NCI-H1436 (cell line): ENCODE data around the gene PSMD3.
"Not testable (repeated sequence)": the region's sequence is repeated elsewhere in the genome, so short reads cannot be mapped to it uniquely, and the experiment has no call there.

Source experiments
- DNase-seq: peaks from one replicate; lab custom pipeline; 2025; lab: John Stamatoyannopoulos, UW

Gene PSMD3

DNA sequence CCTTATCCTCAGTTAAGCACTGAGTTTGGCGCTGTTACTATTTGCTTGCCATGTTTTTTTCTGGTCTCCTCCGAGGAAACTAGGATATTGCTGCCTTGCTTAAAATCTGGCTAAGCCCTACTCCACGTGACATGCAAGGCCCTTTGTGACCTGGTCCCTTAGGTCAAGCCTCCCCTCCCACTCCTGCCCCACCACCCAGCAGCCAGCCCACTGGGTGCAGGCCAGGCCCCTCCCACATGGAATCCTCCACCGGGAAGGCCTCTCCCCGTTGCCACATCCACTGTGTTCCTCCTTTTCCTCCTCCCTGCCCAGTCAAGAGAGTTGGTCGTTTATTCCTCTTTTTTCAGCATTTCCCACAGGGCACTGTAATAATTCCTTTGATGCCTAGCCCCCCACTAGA, 16.2 kb downstream of the PSMD3 start:
- DNase-seq: no peak

DNA sequence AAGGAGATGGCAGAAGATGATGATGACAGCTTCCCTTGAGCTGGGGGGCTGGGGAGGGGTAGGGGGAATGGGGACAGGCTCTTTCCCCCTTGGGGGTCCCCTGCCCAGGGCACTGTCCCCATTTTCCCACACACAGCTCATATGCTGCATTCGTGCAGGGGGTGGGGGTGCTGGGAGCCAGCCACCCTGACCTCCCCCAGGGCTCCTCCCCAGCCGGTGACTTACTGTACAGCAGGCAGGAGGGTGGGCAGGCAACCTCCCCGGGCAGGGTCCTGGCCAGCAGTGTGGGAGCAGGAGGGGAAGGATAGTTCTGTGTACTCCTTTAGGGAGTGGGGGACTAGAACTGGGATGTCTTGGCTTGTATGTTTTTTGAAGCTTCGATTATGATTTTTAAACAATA, 16.9 kb downstream of the PSMD3 start:
- no peak for DNase-seq

DNA sequence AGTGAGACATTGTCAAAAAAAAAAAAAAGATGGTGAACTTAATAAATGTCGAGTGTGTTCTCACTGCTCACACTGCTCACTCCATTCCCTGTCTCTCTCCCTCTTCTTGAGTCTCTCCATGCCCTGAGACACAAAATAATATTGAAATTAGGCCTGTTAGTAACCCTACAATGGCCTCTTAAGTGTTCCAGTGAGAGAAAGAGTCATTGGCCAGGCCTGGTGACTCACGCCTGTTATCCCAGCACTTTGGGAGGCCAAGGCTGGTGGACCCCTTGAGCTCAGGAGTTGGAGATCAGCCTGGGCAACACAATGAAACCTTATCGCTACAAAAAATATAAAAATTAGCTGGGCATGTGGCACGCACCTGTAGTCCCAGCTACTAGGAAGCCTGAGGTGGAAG, 18.5 kb downstream of the PSMD3 start:
- no peak for DNase-seq

DNA sequence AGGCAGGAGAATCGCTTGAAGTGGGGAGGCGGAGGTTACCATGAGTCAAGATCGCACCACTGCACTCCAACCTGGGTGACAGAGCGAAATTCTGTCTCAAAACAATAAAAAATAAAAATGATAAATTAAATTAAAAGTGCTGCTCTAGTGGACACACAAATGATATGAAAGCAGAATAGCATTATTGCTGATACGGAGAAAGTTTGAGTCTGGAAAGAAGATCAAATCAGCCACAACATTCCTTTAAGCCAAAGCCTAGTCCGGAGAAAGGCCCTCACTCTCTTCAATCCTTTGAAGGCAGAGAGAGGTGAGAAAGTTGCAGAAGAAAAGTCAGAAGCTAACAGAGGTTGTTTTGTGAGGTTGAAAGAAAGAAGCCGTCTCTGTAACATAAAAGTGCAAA, 19.6 kb downstream of the PSMD3 start:
- DNase-seq: no peak

DNA sequence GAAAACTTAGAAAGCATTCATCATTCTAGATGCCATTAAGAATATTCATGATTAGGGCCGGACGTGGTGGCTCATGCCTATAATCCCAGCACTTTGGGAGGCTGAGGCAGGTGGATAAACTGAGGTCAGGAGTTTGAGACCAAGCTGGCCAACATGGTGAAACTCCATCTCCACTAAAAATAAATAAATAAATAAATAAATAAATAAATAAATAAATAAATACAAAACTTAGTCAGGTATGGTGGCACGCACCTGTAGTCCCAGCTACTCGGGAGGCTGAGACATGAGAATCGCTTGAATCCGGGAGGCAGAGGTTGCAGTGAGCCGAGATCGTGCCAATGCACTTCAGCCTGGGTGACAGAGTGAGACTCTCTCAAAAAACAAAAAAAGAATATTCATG, 20.7 kb downstream of the PSMD3 start:
- DNase-seq: not testable (repeated sequence)

DNA sequence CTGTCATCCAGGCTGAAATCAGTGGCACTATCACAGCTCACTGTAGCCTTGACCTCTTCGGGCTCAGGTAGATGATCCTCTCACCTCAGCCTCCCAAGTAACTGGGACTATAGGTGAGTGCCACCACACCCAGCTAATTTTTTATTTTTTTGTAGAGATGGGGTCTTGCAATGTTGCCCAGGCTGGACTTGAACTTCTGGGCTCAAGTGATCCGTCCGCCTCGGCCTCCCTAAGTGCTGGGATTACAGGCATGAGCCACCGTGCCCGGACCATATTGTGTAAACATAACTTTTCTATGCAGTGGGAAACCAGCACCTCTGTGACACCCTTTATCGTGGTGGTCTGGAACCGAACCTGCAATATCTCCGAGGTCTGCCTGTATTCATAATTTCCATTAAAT, 23.5 kb downstream of the PSMD3 start:
- no peak for DNase-seq

DNA sequence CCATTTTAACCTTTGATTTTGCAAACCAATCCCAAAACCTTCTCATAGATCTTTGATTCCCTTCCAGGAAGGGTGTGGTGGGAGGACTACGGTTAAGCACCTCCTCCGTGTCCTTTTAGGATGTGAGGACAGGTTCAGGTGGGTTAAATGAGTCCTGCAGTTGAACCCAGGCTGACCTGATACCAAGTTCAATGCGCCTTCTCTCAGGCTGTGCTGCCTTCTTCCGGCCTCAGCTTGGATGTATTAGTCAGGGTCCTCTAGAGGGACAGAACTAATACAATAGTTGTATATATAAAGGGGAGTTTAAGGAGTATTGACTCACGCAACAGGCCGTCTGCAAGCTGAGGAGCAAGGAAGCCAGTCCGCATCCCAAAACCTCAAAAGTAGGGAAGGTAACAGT, 24.1 kb downstream of the PSMD3 start:
- no peak for DNase-seq

DNA sequence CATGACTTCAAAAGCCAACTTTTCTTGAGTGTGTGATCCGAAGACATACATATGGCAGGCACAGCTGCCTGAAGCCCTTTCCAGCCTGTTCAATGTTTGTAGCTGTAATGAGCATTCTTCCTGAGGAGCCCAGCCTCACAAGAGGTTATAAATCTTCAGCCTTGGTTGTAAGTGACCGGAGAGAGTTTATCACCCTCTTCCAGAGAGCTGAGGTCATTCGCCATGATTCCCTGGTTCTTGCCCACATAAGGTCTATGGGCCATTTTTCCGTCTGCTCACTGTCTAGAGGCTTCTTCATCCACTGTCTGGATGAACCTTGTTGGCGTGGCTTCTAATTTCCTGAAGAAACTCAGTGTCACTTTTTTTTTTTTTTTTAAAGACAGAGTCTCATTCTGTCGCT, 24.9 kb downstream of the PSMD3 start:
- DNase-seq: no peak

DNA sequence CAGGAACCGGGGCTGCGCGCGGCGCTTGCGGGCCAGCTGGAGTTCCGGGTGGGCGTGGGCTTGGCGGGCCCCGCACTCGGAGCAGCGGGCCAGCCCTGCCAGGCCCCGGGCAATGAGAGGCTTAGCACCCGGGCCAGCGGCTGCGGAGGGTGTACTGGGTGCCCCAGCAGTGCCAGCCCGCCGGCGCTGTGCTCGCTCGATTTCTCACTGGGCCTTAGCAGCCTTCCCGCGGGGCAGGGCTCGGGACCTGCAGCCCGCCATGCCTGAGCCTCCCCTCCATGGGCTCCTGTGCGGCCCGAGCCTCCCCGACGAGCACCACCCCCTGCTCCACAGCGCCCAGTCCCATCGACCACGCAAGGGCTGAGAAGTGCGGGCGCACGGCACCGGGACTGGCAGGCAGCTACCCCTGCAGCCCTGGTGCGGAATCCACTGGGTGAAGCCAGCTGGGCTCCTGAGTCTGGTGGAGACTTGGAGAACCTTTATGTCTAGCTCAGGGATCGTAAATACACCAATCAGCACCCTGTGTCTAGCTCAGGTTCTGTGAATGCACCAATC, 30.4 kb downstream of the PSMD3 start:
- not testable (repeated sequence) for DNase-seq

DNA sequence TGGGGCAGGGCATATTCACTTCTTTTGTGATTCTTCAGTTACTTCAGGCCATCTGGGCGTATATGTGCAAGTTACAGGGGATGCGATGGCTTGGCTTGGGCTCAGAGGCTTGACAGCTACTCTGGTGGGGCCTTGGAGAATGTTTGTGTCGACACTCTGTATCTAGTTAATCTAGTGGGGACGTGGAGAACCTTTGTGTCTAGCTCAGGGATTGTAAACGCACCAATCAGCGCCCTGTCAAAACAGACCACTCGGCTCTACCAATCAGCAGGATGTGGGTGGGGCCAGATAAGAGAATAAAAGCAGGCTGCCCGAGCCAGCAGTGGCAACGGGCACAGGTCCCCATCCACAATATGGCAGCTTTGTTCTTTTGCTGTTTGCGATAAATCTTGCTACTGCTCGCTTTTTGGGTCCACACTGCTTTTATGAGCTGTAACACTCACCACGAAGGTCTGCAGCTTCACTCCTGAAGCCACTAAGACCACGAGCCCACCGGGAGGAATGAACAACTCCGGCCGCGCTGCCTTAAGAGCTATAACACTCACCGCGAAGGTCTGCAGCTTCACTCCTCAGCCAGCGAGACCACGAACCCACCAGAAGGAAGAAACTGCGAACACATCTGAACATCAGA, 31.5 kb downstream of the PSMD3 start:
- DNase-seq: not testable (repeated sequence)

DNA sequence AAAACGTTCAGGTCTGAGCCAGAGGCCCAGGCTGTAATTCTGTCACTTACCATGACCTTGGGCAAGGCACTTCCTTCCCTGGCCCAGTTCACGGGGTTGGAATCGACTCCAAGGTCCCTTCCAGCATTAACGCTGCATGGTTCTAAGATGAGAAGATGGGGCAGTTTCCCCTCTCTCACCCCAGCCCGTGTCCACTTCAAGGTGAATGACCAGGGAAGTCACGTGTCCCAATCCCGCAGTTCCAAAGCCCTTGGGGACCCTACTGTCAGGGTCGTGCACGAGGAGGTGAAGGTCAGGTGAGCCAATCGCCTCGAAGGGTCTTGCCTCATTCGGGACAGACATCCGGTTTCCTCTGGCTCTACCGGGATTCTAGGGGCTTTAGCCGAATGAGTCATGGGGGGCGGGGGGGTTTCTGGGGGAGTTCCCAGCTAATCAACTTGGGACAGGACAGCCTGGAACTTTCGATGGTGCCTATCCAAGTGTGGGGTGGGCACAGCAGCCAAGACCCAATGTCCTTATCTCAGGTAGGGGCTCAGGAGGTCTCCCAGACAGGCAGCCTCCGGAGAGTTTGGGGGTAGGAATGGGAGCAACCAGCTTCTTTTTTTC, 33.9 kb downstream of the PSMD3 start:
- DNase-seq: no peak

DNA sequence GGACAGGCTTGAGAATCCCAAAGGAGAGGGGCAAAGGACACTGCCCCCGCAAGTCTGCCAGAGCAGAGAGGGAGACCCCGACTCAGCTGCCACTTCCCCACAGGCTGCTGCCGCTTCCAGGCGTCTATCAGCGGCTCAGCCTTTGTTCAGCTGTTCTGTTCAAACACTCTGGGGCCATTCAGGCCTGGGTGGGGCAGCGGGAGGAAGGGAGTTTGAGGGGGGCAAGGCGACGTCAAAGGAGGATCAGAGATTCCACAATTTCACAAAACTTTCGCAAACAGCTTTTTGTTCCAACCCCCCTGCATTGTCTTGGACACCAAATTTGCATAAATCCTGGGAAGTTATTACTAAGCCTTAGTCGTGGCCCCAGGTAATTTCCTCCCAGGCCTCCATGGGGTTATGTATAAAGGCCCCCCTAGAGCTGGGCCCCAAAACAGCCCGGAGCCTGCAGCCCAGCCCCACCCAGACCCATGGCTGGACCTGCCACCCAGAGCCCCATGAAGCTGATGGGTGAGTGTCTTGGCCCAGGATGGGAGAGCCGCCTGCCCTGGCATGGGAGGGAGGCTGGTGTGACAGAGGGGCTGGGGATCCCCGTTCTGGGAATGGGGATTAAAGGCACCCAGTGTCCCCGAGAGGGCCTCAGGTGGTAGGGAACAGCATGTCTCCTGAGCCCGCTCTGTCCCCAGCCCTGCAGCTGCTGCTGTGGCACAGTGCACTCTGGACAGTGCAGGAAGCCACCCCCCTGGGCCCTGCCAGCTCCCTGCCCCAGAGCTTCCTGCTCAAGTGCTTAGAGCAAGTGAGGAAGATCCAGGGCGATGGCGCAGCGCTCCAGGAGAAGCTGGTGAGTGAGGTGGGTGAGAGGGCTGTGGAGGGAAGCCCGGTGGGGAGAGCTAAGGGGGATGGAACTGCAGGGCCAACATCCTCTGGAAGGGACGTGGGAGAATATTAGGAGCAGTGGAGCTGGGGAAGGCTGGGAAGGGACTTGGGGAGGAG, 34.7 kb downstream of the PSMD3 start, which contains the start of gene CSF3:
TSS of gene CSF3 (plus strand) at position 436 of the 993 bp plus-strand sequence. CDS start at position 471, 35 bp downstream.
- no peak for DNase-seq

DNA sequence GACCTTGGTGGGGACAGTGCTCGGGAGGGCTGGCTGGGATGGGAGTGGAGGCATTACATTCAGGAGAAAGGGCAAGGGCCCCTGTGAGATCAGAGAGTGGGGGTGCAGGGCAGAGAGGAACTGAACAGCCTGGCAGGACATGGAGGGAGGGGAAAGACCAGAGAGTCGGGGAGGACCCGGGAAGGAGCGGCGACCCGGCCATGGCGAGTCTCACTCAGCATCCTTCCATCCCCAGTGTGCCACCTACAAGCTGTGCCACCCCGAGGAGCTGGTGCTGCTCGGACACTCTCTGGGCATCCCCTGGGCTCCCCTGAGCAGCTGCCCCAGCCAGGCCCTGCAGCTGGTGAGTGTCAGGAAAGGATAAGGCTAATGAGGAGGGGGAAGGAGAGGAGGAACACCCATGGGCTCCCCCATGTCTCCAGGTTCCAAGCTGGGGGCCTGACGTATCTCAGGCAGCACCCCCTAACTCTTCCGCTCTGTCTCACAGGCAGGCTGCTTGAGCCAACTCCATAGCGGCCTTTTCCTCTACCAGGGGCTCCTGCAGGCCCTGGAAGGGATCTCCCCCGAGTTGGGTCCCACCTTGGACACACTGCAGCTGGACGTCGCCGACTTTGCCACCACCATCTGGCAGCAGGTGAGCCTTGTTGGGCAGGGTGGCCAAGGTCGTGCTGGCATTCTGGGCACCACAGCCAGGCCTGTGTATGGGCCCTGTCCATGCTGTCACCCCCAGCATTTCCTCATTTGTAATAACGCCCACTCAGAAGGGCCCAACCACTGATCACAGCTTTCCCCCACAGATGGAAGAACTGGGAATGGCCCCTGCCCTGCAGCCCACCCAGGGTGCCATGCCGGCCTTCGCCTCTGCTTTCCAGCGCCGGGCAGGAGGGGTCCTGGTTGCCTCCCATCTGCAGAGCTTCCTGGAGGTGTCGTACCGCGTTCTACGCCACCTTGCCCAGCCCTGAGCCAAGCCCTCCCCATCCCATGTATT, 35.7 kb downstream of the PSMD3 start:
- no peak for DNase-seq

DNA sequence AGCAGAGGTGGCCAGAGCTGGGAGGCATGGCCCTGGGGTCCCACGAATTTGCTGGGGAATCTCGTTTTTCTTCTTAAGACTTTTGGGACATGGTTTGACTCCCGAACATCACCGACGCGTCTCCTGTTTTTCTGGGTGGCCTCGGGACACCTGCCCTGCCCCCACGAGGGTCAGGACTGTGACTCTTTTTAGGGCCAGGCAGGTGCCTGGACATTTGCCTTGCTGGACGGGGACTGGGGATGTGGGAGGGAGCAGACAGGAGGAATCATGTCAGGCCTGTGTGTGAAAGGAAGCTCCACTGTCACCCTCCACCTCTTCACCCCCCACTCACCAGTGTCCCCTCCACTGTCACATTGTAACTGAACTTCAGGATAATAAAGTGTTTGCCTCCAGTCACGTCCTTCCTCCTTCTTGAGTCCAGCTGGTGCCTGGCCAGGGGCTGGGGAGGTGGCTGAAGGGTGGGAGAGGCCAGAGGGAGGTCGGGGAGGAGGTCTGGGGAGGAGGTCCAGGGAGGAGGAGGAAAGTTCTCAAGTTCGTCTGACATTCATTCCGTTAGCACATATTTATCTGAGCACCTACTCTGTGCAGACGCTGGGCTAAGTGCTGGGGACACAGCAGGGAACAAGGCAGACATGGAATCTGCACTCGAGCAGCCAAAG, 36.9 kb downstream of the PSMD3 start:
- no peak for DNase-seq

DNA sequence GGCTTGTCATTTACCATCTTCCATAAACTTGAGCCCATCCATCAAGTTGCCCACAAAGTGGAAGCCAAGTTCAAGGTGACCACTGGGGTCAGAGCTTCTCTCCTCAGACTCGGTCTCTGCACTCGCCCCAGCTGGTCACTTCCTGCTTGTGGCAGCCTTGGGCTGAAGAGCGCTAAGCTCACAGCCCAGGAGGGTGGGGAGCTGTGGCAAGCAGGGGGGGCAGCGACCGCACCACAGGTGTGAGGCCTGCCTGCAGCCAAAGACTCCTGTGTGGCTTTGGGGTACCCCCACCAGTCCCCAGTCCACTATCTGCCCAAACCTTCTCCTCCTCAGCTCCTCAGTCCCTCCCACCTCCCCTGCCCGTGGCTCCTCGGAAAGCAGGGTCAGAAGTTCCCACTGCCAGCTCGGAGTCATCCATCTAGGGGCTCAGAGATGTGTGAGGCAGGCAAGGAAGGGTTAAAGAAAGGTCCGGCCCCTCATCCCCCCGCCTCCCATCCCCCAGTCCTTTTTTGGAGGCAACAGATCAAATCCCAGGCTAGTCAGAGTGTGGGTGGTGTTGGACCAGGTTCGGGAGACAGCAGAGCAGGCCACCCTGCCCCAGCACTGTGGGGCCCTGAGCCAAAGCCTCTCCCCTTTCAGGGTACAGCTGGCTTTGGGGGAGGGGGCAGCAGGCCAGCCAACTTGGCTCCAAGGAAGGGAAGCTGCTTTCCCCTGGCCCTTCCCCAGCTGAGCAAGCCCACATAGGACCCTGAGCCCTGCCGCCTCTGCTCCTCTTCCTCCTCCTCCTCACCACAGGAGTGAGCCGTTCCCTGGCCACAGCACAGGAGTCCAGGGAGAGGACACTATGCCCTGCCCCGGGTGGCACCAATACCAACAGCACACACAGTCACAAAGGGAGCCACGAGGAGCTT, 37.9 kb downstream of the PSMD3 start:
- DNase-seq: no peak

DNA sequence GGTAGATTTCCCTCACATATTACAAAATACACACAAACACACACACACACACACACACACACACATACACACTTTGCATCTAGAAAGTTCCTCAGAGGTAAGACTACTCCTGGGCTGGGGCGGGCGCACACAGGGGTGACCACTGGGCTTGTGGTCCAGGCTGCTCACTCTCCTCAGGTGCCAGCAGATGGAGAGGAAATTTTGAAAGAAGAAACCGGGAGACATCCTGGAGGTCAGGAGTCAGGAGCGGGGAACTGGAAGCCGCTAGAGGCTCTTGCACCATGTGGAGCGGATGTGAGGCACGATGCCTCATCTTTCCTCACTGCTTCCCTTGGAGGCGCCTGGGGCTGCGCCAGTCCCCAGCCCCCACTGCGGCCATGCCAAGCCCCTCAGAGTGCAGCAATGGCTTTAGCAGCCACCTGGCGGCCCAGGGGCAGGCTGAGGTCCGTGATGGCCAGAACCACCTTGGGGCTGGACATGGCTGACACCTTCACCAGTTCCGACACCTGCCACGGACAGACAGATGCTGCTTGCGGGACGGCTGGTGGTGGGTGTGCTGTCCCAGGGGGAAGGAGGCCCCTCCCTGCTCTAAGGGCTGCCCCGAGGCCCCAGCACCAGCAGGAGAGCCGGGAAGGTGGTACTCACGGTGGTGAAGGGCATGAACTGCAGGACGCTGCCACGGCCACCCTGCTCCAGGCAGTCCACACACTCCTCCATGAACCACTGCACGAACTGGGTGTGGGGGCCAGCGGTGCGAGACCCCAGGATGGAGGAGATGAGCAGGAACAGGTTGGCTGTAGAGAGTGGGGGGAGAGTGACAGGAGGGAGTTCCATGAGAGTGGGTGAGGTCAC, 38.8 kb downstream of the PSMD3 start:
- no peak for DNase-seq

DNA sequence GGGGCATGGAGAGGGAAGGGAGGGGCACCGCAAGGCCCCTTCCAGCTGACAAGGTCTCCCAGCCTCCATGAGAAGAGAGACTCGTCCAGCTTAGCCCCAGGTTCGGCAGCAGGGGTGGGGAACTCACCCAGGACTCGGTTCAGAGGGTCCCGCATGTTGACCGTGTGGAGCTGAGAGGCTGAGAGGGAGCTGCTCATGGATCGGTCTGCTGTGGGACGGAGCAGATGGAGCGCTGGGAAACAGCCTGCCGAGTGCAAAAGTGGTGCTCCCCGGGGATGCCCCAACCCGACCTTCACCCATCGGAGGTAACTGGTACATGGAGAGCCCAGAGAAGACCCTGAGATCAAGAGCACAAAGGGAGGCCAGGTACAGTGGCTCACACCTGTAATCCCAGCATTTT, 39.5 kb downstream of the PSMD3 start:
- no peak for DNase-seq

DNA sequence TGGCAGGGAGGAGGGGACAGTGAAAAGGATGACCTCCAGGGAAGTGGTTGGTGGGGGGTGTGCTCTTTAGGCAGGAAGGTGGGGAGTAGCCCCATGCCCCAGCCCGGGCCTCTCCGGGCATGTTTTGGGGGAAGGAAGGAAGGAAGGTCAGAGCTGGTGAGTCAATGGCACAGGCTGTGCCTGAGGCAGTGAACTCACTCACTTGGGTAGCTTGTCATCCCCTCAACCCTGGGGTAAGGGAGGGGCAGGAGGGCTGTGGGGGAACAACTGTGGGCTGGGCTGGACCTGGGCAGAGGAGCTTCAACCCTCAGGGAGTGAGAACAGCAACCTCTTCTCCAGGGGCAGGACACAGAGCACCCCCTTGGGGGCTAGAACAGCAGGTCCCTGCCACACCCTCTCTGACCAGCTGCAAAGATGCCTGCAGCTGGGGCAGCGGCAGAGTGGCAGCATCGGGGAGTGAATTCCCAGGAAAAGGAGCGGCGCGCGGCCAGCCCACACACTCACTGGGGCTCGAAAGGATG, 40.9 kb downstream of the PSMD3 start:
- no peak for DNase-seq
